GM12891 (cell line): ENCODE results near the gene MBD3L2. TPM values are rescaled to one million over a fixed set of nuclear protein-coding genes. Genes with fewer than 3 reads are reported as not detected.
"Not testable (repeated sequence)": the region's sequence is repeated elsewhere in the genome, so short reads cannot be mapped to it uniquely, and the experiment has no call there.

Source experiments
- DNase-seq: peaks from one replicate; pipeline ENCODE4 v3.0.0; 2011; ENCODE audit warnings: low spot score; ENCODE audit not compliant: insufficient read length
- FAIRE-seq: peaks from 2 replicates; lab custom pipeline; 2011; peaks lifted over from hg19 to GRCh38; lab: Jason Lieb, UNC
- PAX5 ChIP-seq: IDR thresholded peaks from 2 replicates; pipeline ENCODE4 v1.6.1; 2011; ENCODE audit warnings: low read length, moderate library complexity, mild to moderate bottlenecking; ENCODE audit not compliant: insufficient read depth, severe bottlenecking
- POLR2A ChIP-seq: IDR thresholded peaks from 2 replicates; pipeline ENCODE4 v1.6.1; 2011; ENCODE audit warnings: low read depth, low read length, control low read depth
- POLR2AphosphoS5 ChIP-seq: IDR thresholded peaks from 2 replicates; pipeline ENCODE4 v1.6.1; 2011; ENCODE audit warnings: low read depth, low read length, control low read depth
- POU2F2 ChIP-seq: IDR thresholded peaks from 2 replicates; pipeline ENCODE4 v1.6.1; 2011; ENCODE audit warnings: low read depth, mild to moderate bottlenecking, control low read depth, low read length, moderate library complexity
- SPI1 ChIP-seq: IDR thresholded peaks from 2 replicates; pipeline ENCODE4 v1.6.1; 2011; ENCODE audit warnings: low read depth, low read length, control low read depth
- TAF1 ChIP-seq: IDR thresholded peaks from 2 replicates; pipeline ENCODE4 v1.6.1; 2011; ENCODE audit warnings: low read depth, low read length, control low read depth
- polyA plus RNA-seq: library from polyadenylated mRNA; unstranded; fragments of >200 nt; gene quantifications from one replicate; pipeline ENCODE4 v1.2.1, GENCODE V29; 2012; ENCODE audit warnings: low read depth, missing spikeins, inconsistent platforms; ENCODE audit not compliant: missing spikeins

The MBD3L2 gene
- polyA plus RNA-seq, result 0.22 TPM

GRCh38 chr19:7049021-7049420 is at the start of gene MBD3L2:
MBD3L2 (plus strand) TSS chr19:7049321; CDS start chr19:7049374, 53 bp downstream.
- not testable (repeated sequence) for FAIRE-seq, DNase-seq

DNA sequence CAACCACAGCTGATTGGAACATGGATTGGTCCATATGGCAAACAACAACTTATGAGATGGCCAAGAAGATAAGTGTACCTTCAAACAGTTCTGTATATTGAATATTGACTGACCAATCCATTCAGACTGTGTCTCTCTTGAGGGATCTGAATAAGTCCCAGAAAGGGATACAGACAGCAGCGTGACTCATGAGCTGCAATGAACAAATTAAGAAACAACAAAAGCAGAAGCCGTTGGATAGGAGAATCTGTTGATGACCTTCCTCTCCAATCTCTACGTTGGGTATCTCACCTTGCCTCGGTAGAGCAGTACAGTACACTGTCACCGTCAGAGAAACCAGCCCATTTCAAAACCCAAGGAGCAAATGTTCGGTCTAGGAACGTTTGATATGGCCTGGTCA is 49.2 kb upstream of the MBD3L2 start:
- no peak for TF ChIP-seq PAX5
- TF ChIP-seq TAF1, result no peak
- TF ChIP-seq POLR2AphosphoS5, result no peak
- DNase-seq (no peak), FAIRE-seq (no peak)

DNA sequence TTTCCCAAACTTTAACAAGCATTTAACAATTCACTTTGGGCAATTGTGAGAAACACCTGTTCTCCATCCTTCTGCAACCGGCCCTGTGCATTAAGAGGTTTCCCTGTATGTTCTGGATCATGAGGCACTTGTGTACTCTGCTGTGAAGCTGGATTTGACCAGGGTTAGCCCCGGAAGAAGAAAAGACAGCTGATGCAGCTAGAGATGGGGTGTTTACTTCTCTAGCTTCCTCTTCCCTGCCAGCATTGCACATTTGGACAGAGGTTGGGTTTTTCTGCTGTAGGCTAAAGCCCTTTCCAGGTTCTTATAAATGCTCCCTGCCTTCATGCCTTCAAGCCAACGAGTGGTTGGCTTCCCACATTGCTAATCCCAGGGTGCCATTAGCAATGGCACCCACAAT is 48.8 kb upstream of the MBD3L2 start:
- FAIRE-seq, result no peak
- no peak for TF ChIP-seq POLR2AphosphoS5
- TF ChIP-seq POLR2A, result no peak
- TF ChIP-seq TAF1, result no peak
- no peak for TF ChIP-seq POU2F2
- no peak for TF ChIP-seq PAX5
- TF ChIP-seq SPI1, result no peak
- DNase-seq, result no peak

DNA sequence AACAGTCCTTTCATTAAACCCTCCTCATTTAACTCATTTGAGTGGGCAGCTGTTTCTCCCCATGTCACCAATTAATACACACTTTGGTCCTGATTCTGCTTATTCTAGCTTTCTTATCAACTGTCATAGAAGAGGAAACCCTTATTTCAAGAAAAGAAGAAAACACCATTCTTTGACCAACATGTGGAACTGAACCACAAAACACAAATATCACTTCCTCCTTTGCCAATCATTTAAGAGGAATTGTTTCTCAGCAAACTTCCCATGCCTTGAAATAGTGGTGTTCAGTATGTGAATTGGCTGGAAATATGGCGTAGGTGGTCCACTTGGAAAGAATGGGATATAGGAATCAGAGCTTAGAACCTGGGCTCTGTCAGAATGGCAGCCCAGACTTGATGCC is 48.3 kb upstream of the MBD3L2 start:
- FAIRE-seq, result no peak
- TF ChIP-seq POU2F2 (no peak), POLR2AphosphoS5 (no peak), SPI1 (no peak), POLR2A (no peak), TAF1 (no peak), PAX5 (no peak)
- DNase-seq, result no peak

DNA sequence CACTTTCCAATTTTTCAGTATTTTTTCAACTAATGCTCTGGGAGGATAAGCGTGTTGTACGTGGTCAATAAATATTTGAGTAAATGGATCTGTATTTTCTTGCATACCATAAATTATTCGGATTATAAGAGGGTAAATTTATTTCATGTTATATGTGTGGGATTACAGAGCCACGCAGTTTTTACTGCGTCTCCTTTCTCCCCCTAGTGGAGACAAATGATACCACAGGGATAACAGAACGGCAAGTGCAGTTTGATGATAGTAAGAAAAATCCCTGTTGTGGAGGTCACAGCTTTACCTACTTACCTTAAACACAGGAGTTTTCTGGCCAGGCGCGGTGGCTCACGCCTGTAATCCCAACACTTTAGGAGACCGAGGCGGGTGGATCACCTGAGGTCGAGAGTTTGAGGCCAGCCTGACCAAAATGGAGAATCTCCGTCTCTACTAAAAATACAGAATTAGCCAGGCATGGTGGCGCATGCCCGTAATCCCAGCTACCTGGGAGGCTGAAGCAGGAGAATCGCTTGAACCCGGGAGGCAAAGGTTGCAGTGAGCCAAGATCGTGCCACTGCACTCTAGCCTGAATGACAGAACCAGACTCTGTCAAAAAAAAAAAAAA is 44.7 kb upstream of the MBD3L2 start:
- FAIRE-seq (peak; percentile 71), DNase-seq (no peak)
- TF ChIP-seq TAF1 (no peak), POU2F2 (no peak), PAX5 (no peak), SPI1 (no peak), POLR2A (no peak), POLR2AphosphoS5 (no peak)

DNA sequence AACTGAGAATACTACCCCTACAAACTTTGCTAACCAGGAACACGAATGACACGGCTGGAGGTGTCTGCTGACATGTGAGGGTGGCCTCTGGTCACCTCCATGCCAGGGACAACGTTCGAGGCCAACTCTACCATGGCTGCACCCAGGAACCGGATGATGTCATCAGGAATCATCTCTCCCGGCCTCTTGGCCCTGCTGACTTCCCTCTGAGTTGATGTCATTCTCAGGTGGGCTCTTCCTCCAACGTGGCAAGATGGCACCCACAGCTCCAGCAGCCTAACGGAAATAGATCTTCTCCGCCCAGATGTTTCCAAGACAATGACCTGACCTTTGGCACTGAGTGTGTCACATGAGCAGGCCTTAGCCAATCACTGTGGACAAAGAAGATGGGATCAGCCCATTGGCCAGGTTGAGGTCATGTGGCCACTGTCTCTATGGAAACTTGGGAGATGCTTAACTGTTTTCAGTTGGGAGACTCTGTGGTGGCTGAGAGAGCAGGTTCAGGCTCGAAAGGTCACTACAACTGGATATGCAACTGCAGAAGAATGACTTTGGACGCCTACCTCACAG is 42.9 kb upstream of the MBD3L2 start:
- TF ChIP-seq PAX5, result no peak
- no peak for TF ChIP-seq TAF1
- TF ChIP-seq POLR2A, result no peak
- no peak for TF ChIP-seq SPI1
- no peak for FAIRE-seq
- no peak for DNase-seq

DNA sequence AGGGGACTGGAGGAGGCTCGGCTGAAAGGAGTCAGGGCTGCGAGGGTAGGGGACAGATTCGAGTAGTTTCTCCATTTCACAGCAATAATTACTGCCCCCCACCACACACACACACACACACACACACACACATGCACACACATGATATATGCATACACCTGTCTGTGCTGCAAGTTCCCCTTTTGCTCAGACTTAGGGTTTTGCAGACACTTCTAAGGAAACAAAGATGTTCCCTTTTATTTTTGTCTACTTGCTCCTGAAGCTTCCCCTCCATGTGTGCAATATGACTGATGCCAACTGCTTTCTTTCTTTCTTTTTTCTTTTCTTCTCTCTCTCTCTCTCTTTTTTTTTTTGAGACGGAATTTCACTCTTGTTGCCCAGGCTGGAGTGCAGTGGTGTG is 41.3 kb upstream of the MBD3L2 start:
- DNase-seq (no peak), FAIRE-seq (no peak)
- TF ChIP-seq PAX5, result no peak
- TF ChIP-seq SPI1, result no peak
- TF ChIP-seq POLR2AphosphoS5, result no peak
- TF ChIP-seq POU2F2, result no peak
- TF ChIP-seq POLR2A, result no peak
- no peak for TF ChIP-seq TAF1

DNA sequence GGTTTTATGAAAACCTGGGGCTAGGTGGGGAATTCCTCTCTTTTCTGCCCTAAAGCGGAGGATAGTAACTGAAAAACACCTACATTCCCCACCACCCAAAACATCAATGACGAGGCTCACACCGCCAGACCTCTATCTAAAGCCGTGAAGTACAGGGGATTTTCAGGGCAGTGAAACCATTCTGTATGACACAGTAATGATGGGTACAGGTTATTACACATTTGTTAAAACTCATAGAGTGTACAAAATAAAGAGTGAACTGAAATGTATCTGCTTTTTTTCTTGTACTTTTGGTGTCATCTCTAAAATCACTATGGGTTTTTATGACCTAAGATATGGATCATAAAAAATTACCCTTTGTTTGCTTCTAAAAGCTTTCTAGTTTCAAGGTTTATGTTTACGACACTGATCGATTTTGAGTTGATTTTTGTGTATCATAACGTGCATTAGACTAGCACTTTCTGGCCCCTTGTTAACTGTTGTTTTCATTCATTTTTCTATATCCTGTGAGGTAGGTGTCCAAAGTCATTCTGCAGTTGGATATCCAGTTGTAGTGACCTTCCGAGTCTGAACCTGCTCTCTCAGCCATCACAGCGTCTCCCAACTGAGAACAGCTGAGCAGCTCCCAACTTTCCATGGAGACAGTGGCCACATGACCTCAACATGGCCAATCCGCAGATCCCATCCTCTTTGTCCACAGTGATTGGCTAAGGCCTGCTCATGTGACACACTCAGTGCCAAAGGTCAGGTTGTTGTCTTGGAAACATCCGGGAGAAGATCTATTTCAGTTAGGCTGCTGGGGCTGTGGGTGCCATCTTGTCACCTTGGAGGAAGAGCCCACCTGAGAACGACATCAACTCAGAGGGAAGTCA is 38.2 kb upstream of the MBD3L2 start:
- TF ChIP-seq PAX5, result no peak
- no peak for TF ChIP-seq SPI1
- no peak for TF ChIP-seq POLR2AphosphoS5
- TF ChIP-seq POLR2A, result no peak
- no peak for TF ChIP-seq POU2F2
- no peak for TF ChIP-seq TAF1
- DNase-seq, result no peak
- FAIRE-seq, result no peak

- FAIRE-seq, result no peak
- no peak for TF ChIP-seq POLR2AphosphoS5
- TF ChIP-seq SPI1, result peak; percentile 7; the same call in 1 of the 2 replicates
- DNase-seq, result no peak
Measured at GRCh38 chr19:7013678-7014077, 35.4 kb upstream of the MBD3L2 start.

GRCh38 chr19:7018828-7019227 is 30.3 kb upstream of the MBD3L2 start:
- TF ChIP-seq TAF1 (no peak), POLR2A (no peak), POU2F2 (no peak), POLR2AphosphoS5 (no peak), PAX5 (no peak), SPI1 (no peak)
- no peak for DNase-seq
- FAIRE-seq, result no peak

DNA sequence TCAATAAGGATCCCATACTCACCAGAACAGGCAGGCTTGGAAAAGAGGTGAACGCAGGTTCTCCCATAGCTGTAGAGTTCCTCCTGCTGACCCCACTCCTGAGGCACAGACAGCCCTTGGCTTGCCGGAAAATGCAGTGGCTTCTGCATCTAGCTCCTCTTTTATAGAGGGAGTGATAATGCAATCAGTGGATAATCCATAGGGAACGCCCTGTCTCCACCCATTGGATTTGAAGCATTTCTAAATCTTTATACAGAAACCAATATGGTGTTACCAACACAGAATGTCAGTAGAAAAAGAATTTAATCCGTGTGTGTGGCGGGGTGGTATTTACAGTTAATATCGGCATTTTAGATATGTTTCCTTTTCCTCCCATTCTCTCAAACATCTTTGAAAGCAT is 27.8 kb upstream of the MBD3L2 start, which contains the start of gene MBD3L2B:
Gene MBD3L2B (minus strand): TSS at position 101 of the 400 bp plus-strand sequence. CDS start 34 bp downstream, at position 67.
- FAIRE-seq, DNase-seq: not testable (repeated sequence)

GRCh38 chr19:7028790-7029189 is 20.3 kb upstream of the MBD3L2 start:
- not testable (repeated sequence) for FAIRE-seq, DNase-seq

DNA sequence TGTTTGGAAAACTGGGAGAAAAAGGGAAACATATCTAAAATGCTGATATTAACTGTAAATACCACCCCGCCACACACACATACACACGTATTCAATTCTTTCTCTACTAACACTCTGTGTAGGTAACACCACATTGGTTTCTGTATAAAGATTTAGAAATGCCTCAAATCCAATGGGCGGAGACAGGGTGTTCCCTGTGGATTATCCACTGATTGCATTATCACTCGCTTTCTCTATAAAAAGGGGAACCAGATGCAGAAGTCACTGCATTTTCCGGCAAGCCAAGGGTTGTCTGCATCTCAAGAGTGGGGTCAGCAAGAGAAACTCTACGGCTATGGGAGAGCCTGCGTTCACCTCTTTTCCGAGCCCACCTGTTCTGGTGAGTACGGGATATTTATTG is 18.8 kb upstream of the MBD3L2 start, which contains the start of gene MBD3L5:
Gene MBD3L5 (plus strand): TSS at position 301 of the 400 bp plus-strand sequence. CDS start 34 bp downstream, at position 335.
- not testable (repeated sequence) for FAIRE-seq, DNase-seq

- FAIRE-seq, DNase-seq: not testable (repeated sequence)
Measured at GRCh38 chr19:7040079-7040478, 9.0 kb upstream of the MBD3L2 start, which contains the start of gene MBD3L4. MBD3L4 (minus strand) TSS chr19:7040179; CDS start chr19:7040144, 35 bp downstream.
